Measurements from ENCODE around the gene PACRG. TPM values are rescaled to one million over a fixed set of nuclear protein-coding genes. Genes with fewer than 3 reads are reported as not detected.

Gene PACRG
- total RNA-seq, 2 donors from 2014 or later: 1.7 TPM; not detected in 1

DNA sequence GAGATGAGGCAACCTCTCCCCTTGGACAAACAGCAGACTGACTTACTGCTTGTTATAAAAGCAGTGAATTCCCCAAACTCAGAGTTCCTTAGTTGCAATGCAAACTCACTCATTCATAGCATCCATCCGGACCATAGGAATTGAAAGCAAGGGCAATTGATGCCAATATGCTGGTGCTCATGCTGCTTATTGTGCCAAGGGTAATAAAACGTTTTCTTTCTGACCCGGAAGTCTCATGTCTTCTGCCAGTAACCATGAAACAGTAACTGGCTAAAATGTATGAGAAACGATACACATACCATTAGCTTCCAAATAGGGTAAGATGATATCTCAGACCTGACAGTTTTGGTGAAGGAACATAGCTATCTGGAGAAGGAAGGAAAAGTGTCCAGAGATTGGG, 18.3 kb upstream of the PACRG start:
- no peaks in the 10 kb centered on the region for H3K27me3 ChIP-seq
- H3K9me3 ChIP-seq: no peaks in the 10 kb centered on the region
- no peak overlapping the region for H3K9ac ChIP-seq (ENCODE audit: low read depth in 2 of 2, low read length in 2 of 2)
- no peak overlapping the region for H3K27ac ChIP-seq
- DNase-seq: no peak
- intact Hi-C loops (cut with DNase I): no loop called here
- no peaks in the 10 kb centered on the region for H3K36me3 ChIP-seq
- TF ChIP-seq, protein P1, sequence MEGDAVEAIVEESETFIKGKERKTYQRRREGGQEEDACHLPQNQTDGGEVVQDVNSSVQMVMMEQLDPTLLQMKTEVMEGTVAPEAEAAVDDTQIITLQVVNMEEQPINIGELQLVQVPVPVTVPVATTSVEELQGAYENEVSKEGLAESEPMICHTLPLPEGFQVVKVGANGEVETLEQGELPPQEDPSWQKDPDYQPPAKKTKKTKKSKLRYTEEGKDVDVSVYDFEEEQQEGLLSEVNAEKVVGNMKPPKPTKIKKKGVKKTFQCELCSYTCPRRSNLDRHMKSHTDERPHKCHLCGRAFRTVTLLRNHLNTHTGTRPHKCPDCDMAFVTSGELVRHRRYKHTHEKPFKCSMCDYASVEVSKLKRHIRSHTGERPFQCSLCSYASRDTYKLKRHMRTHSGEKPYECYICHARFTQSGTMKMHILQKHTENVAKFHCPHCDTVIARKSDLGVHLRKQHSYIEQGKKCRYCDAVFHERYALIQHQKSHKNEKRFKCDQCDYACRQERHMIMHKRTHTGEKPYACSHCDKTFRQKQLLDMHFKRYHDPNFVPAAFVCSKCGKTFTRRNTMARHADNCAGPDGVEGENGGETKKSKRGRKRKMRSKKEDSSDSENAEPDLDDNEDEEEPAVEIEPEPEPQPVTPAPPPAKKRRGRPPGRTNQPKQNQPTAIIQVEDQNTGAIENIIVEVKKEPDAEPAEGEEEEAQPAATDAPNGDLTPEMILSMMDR (IDR thresholded peaks at IDR 0.05): no peak
- no peaks in the 10 kb centered on the region for H3K4me1 ChIP-seq
- no peak overlapping the region for H3K4me3 ChIP-seq

DNA sequence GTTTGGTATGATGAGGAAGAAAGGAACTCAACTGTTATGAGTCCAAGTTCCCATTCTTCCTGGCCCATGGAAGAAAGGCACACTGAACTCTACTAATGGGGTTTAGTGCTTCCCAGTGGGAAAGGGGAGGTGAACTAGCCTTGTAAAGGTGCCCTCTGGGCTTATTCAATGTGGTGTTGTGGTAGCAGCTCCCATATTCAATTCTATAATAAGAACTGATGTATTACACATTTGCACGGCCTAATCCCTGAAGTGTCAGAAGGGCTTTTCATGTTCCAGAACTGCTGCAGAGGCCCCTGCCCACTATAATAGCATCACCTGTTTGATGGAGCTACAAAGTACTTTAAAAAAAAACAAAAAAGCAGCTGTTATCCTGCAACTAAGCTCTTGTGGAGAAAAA, 17.4 kb upstream of the PACRG start:
- H3K4me3 ChIP-seq: no peak overlapping the region
- TF ChIP-seq, protein P1 (IDR thresholded peaks at IDR 0.05): no peak
- H3K9me3 ChIP-seq: no peaks in the 10 kb centered on the region
- no peaks in the 10 kb centered on the region for H3K36me3 ChIP-seq
- no peak overlapping the region for H3K9ac ChIP-seq (ENCODE audit: low read depth in 2 of 2, low read length in 2 of 2)
- H3K4me1 ChIP-seq: no peaks in the 10 kb centered on the region
- H3K27ac ChIP-seq: no peak overlapping the region
- intact Hi-C loops (cut with DNase I): no loop called here
- H3K27me3 ChIP-seq: no peaks in the 10 kb centered on the region
- DNase-seq: no peak

DNA sequence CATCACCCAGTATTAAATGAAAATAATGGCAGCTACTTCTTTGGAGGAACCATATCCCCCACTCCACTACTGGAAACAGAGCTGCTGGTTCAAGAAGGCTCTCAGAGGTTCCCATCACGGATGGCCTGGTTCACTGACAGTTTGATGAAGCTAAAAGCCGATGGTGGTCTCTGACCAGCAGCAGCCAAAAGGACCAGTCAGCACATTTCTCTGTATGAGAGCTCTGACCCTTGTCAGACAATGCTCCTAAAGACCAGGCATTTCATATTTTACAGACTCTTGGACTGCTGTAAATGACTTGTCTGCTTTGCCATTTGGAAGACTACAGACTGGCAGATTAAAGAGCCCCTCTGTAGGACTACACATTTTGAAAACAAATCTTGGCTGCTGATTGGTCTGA, 16.8 kb upstream of the PACRG start:
- DNase-seq: no peak
- H3K4me1 ChIP-seq: no peaks in the 10 kb centered on the region
- TF ChIP-seq, protein P1 (IDR thresholded peaks at IDR 0.05): no peak

DNA sequence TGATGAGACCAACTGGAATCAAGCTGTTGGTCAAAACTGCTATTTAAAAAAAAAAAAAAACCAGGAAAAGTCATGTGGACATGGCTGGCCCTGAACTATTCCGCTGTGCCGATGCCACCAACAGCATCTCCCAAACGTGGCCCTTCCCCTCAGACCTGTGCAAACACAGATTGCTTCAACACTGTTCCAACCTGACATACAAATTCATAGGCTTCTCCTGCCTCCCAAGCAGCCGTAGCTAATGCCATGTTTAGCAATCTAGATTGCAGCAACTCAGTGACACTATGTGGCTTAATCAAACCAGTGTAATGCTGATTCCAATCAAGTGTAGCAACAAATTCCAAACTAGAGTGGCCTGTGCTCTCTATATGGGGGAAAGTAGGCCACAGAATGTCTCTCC, 16.4 kb upstream of the PACRG start:
- TF ChIP-seq, protein P1 (IDR thresholded peaks at IDR 0.05): no peak
- H3K27ac ChIP-seq: no peak overlapping the region
- intact Hi-C loops (cut with DNase I): no loop called here
- no peaks in the 10 kb centered on the region for H3K4me1 ChIP-seq
- no peak overlapping the region for H3K9ac ChIP-seq (ENCODE audit: low read depth in 2 of 2, low read length in 2 of 2)
- DNase-seq: no peak
- no peaks in the 10 kb centered on the region for H3K36me3 ChIP-seq
- no peak overlapping the region for H3K4me3 ChIP-seq
- no peaks in the 10 kb centered on the region for H3K27me3 ChIP-seq
- no peaks in the 10 kb centered on the region for H3K9me3 ChIP-seq

More for the DNA sequence above, 16.8 kb upstream of the PACRG start:
- no peak overlapping the region for H3K4me3 ChIP-seq
- H3K27me3 ChIP-seq: no peaks in the 10 kb centered on the region
- no peaks in the 10 kb centered on the region for H3K9me3 ChIP-seq
- no peaks in the 10 kb centered on the region for H3K36me3 ChIP-seq
- intact Hi-C loops (cut with DNase I): no loop called here
- no peak overlapping the region for H3K27ac ChIP-seq
- H3K9ac ChIP-seq (ENCODE audit: low read depth in 2 of 2, low read length in 2 of 2): no peak overlapping the region

DNA sequence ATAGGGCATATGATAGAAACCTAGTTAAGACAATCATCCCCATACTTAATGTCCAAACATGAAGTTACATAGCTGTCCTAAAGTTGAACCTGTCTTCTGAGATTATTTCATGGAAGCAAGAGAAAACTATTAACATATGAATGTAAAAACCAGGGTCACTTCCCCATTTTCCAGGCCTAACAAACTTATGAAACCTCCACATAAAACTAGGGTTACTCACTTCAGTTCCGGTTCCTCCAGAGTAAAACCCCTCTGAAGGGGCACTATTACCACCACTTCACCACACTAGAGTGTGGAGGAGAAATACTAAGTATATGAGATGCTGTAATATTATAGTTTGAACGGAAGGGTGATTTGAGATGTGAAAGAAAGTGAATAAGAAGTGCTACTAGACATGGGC, 15.1 kb upstream of the PACRG start:
- H3K36me3 ChIP-seq: no peaks in the 10 kb centered on the region
- no peak overlapping the region for H3K9ac ChIP-seq (ENCODE audit: low read depth in 2 of 2, low read length in 2 of 2)
- no peaks in the 10 kb centered on the region for H3K4me1 ChIP-seq
- no peaks in the 10 kb centered on the region for H3K9me3 ChIP-seq
- H3K27ac ChIP-seq: no peak overlapping the region
- no peak for DNase-seq
- TF ChIP-seq, protein P1 (IDR thresholded peaks at IDR 0.05): no peak
- intact Hi-C loops (cut with DNase I): no loop called here
- no peaks in the 10 kb centered on the region for H3K27me3 ChIP-seq
- H3K4me3 ChIP-seq: no peak overlapping the region
